Esophagus squamous epithelium (tissue), 4 donors: ENCODE data around the gene SBNO2.

Experiments
- POLR2A ChIP-seq, 4 donors: fragments of 450-650 bp; IDR thresholded peaks; one replicate each; pipeline ENCODE4 v1.6.1; 2017; ENCODE audit warnings: antibody characterized with exemption in 4 of 4, mild to moderate bottlenecking in 4 of 4, moderate library complexity in 3 of 4
- TF ChIP-seq, protein P1 (sequence below), 6 experiments: fragments of 450-650 bp in 4 of 6; fragments of 200-600 bp in 2 of 6; sonication (generic) in 2 of 6; IDR thresholded peaks; one replicate each; pipeline ENCODE4 v1.5.1; 2016 to 2019; ENCODE audit warnings: antibody characterized with exemption in 6 of 6, mild to moderate bottlenecking in 4 of 6, moderate library complexity in 4 of 6

DNA sequence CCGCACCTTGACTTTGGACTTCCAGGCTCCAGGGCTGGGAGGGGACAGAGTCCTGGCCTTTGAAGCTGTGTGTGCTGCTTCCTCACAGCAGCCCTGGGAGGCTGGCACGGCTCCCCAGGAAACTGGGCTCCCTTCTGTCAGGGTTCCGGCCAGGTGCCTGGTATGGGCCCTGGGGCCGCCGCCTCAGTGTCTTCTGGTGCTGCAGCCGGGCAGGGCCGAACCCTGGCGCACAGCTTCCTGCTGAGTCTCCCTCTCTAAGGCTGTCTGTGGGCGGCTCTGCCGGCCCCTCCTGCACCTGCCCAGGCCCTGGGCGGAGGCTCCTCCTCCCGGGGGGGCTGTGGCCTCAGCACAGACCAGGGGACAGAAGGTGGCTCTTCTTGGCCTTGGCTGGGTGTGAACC, 37.9 kb downstream of the SBNO2 start:
- TF ChIP-seq, protein P1, sequence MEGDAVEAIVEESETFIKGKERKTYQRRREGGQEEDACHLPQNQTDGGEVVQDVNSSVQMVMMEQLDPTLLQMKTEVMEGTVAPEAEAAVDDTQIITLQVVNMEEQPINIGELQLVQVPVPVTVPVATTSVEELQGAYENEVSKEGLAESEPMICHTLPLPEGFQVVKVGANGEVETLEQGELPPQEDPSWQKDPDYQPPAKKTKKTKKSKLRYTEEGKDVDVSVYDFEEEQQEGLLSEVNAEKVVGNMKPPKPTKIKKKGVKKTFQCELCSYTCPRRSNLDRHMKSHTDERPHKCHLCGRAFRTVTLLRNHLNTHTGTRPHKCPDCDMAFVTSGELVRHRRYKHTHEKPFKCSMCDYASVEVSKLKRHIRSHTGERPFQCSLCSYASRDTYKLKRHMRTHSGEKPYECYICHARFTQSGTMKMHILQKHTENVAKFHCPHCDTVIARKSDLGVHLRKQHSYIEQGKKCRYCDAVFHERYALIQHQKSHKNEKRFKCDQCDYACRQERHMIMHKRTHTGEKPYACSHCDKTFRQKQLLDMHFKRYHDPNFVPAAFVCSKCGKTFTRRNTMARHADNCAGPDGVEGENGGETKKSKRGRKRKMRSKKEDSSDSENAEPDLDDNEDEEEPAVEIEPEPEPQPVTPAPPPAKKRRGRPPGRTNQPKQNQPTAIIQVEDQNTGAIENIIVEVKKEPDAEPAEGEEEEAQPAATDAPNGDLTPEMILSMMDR (IDR thresholded peaks at IDR 0.05), result no peak
- TF ChIP-seq POLR2A (IDR thresholded peaks at IDR 0.05), result no peak
